Brain pericyte (primary cell): ENCODE measurements around the gene CA5B.
"Not testable (repeated sequence)": the region's sequence is repeated elsewhere in the genome, so short reads cannot be mapped to it uniquely, and the experiment has no call there.

Experiments
- DNase-seq: peaks from one replicate; pipeline ENCODE4 v3.0.0-alpha.2; 2012; ENCODE audit warnings: low read depth, low spot score

CA5B gene

DNA sequence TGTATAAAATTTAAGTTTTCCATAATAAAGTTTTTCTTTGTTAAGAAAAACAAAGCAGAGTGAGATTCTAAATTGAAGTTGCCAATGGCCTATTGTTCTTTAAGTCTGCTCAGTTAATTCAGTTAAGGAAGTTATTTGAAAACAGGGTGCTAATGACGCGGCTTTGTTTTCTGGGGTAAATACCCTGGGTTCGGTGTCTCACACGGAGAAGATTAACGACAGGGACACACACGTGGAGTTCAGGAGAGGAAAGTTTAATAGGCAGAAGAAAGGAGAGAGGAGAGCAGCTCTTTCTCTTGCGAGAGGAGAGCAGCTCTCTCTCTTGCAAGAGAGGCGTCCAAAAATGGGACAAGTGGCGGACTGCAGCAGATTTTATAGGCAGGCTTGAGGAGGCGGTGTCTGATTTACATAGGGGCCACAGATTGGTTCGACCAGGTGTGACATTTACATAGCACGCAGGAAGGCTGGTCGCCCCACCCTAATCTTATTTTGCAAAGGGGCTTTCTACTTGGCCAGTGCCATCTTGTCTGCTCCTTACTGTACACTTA, 9.6 kb downstream of the CA5B start:
- DNase-seq, result no peak

DNA sequence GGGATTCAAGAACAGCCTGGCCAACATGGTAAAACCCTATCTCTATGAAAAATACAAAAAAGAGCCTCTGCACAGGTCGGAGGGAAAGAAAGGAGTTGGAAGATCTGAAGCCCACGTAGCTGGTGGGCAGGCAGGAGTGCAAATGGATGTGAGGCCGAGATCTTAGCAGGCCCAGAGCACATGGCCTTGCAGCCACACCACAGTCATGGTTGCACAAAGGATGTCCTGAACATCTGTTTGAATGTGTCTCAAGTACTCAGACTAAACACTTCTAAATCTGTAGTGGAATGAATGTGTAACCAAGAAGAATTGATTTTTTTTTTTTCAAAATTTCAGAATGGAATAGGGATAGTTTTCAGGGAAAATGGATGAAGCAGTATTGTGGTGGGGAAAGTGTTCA, 10.8 kb downstream of the CA5B start:
- DNase-seq, result no peak

DNA sequence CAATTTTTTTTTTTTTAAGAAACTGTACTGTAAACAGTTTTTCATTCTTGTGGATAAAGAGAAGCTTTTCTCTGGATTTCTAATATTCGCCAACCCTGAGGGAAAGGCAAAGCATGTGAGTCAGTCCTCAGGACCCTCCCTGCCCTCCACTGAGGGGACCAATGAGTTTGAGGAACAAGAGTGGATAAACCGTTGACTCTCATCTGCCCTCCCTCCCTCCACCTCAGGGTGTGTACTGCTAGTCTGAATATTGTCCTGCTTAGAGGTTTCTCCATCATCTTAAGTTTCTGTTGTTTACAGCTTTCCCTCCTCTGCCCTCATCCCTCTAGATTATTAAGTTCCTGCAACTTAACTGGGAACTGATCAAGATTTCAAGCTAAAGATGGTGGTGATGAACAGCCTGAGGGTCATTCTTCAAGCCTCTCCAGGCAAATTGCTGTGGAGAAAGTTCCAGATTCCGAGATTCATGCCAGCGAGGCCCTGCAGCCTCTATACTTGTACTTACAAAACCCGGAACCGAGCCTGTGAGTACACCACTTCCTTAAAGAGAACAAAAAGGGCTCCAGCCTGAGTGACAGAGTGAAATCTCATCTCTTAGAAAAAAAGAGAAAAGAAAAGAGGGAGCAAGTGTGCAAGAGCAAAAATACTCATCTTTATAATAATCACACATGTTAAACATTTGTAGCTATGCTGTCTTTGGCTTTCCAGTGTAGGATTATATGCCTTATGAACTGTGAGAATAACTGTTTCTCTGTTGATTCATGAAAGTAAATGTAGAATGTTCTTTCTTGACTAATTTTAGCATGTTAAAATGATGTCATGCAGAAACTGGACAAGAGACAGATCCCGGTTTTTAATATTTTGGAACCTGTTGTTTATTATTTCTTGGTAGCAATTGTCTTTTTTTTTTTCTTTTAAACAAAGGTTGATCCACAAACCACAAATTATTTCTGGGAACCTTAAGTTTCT, 11.9 kb downstream of the CA5B start:
- no peak for DNase-seq

DNA sequence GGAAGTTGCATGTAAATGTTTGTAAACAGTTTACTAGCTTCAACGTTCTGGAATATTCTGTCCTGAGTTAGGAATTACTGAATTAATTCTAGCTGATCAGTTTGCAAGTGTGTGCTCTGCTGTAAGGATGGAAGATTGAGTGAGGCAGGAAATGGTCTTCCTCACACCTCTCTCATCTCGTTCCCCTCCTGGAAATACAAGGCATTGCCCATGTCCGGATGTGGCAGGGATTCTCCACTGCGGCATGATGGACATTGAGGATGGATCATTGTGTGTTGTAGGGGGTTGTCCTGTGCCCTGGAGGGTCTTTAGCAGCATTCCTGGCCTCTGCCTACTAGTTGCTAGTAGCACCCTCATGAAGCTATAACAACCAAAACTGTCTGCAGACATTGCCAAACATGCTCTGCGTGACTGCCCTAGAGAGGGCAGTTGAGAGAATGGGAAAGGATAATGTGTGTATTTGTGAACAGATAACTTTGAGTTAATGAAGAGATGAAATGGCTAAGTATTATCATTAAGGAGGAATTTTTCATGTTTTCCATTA, 12.6 kb downstream of the CA5B start:
- DNase-seq, result no peak

DNA sequence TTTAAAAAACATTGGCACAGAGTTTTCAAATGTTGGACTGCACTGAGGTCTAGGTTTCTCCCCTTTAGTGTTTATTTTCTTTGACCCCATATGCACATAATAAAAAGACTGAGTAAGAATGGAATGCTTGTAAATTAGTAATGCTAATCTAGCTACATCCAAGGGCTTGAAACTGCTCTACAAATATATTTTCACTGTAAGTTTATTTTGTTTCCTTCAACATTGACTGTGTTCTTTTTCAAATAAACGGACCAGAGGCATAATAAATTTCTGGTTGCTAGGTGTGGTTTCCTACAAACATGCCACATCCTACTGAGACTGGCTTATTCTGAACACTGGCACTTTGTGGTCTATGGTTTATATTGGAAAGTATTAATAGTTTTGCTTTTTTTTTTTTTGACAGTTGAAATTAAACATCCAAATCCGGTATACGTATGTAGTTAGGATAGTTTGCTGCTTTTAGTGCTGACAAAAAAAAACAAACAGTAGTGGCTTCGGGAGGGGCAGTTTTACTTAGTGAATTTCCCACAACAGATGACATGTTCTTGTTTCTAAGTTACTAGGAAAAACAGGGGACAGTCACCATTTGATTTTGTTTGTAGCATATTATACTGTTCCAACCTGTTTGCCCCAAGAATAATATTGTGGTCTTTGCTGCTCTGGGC, 13.2 kb downstream of the CA5B start:
- DNase-seq, result no peak

DNA sequence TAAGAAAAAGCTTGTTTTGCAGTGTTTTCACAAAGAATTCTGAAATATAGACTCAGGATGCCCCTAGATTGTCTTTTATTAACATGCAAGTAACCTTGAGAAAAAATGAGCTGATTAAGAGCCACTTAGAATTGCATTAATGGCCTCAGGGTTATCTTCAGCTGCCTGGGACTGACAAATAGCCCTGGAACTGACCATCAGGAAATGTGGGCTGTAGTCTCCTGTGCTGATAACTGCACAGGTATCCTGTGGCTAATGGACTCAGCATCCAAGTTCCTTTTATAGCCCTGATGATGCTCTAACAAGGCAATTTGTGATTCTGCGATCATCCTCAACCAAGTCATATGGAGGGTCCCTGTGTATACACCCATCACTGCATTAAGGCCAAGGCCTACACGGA, 17.0 kb downstream of the CA5B start:
- no peak for DNase-seq

DNA sequence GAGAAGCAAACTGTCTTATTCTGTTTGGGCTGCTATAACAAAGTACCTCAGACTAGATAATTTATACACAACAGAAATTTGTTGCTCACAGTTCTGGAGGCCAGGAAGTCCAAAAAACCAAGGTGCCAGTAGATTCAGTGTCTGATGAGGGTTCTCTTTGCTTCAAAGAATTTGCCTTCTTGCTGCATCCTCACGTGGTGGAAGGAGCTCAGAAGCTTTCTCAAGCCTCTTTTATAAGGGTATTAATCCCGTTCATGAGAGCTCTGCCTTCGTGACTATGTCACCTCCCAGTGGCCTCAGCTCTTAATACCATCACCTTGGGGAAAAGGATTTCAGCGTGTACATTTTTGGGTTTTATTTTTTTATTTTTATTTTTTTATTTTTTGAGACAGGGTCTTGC, 20.1 kb downstream of the CA5B start:
- DNase-seq, result no peak

DNA sequence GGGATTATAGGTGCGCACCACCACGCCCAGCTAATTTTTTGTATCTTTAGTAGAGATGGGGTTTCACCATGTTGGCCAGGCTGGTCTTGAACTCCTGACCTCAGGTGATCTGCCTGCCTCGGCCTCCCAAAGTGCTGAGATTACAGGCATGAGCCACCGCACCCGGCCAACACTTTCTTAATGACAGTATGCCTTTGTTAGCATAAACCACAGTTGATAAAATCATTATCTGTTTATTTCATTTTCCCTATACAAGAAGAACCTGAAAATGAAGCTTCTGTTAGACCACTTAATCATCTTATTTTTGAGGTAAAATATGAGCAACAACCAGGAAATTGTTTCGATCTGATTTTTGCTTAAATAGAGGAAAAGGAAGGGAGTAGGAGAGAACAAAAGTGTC, 21.8 kb downstream of the CA5B start:
- not testable (repeated sequence) for DNase-seq

DNA sequence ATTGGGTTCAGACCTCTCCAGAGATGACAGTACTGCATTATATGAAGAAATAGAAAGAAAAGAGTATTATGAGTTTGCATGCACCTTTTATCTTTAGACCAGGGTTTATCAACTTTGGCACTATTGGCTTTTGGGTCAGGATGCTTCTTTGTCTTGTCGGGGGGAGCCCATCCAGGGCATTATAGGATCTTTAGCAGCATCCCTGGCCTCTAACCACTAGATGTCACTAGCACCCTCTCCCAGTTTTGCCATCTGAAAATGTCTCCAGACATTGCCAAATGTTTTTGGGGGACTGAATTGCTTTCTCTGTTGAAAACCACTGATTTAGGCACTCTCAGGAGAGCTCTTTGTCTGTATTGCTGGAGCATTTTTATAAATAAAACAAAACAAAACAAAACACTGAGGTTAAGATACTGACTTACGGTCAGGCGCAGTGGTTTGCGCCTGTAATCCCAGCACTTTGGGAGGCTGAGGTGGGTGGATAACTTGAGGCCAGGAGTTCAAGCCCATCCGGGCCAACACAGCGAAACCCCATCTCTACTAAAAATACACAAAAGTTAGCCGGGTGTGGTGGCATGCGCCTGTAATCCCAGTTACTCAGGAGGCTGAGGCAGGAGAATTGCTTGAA, 23.6 kb downstream of the CA5B start:
- DNase-seq, result no peak

DNA sequence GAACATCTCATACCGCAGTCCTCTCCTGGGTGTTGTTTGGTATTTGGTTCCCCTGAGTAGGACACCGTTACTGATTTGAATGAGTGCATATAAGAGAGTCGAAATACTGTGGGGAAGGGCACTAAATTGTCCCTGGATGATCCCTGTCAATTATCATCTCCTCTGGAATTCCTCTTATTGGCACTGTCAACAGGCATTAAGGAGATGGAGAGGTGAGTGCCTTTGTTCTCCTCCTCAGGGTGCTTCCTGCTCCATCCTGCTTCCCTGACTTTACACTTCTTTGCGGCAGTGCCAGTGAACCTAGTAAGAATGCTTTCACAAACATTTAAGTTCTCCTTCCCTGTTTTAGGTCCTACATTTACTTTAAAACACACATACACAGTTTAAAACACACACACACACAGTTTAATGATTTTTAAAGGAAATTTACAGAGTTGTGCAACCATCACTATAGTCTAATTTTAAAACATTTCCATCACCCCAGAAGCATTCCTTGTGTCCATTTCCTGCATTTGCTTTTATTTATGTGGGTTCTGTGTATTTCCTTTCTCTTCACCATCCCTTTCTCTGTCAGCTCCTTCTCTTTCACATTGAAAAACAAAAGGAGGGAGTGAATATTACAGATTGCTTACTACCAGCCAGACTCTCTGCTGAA, 31.4 kb downstream of the CA5B start:
- no peak for DNase-seq

DNA sequence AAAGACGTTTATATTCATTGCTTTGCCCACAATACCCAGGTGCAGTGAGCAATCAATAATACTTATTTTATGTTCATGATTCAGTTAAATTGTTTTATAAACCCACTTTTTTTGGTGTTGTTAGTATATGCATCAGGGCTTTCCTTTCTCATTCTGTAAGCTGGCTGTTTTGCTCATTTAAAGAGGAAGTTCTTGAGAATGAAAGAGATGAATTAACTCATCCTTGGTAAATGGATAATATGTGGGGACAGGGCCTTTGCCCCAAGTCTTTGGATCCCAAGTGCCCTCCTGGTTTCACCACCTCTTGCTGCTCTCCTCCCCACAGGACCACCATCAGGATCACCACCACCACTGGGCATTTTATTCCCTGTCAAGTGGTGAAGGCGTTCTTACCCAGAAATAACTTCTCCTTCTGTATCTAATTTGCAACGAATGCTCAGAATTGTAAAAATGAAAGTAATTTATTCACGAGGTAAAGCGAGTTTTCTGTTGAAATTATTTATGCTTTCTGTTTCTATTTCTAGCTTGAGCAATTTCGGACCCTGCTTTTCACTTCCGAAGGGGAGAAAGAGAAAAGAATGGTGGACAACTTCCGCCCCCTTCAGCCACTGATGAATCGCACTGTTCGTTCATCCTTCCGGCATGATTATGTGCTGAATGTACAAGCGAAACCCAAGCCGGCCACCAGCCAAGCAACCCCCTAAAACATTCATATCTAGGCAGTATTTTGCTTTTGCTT, 44.1 kb downstream of the CA5B start:
- DNase-seq, result no peak

DNA sequence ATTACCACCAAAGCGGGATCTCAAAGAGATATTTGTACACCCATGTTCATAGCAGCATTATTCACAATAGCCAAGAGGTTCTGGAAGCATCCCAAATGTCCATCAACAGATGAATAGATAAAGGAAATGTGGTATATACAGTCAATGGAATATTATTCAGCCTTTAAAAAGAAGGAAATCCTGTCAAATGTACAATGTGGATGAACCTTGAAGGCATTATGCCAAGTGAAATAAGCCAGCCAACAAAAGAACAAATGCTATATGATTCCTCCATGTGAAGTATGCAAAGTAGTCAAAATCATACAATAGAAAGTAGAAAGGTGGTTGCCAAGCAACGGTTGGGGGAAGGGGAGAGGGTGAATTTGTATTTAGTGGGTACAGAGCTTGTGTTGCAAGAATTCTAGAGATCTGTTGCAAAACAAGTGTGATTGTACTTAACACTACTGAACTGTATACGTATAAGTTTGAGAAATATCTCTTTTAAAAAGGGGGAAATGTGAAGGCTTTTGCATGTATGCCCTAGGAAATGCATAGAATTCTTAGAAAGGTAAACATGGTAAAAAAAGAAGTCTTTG, 47.2 kb downstream of the CA5B start:
- no peak for DNase-seq

DNA sequence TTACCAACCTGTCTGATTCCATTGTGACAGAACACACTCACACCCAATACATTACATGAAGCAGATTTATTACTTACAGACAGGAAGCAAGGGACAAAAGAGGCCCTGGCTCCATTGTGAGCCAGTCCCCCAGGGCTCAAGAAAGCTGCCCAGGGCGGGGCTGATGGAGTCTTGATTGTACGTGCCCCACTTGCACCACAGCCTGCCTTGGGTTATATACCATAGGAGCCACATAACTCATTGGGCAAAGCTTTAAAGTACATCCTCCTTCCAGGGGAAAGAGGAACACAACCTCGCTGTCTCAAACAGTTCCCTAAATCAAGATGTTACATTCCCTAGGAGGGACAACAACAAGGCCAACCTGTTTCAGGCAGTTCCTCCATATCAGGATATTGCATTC, 48.8 kb downstream of the CA5B start:
- no peak for DNase-seq

DNA sequence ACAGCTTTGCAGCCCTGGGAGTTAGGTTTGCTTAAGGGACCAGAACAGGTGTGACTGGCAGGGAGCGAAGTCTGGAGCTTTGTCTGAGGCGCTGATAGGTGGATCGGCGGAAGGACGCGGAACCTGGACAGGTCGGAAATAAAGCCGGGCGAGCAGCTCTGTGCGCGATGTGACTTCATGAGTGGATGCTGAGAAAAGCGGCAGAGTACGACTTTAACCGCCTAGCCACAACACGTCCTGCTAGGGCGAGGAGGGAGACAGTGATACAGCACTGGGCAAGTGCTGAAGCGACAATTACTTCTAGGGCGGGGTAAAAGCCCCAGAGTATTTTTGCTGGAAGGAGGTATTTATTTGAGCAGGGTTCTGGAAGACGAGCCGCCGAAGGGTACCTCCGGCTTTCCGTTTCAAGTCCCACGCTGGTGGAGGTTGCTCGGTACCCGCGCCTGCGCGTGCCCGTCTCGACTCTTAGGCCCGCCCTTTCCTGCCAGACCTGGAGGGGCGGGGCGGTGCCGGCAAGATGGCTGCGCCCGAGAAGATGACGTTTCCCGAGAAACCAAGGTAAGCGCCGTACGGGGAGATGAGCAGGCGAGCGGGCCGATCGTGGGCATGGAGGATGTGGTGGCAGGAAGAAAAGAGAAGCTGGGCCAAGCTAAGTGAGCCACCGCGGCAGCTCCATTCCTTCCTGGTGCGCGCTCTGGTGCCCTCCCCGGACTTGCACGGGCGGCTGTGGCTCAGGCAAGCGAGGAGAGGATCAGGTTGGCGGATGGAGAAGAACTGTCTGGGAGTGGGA, 52.1 kb downstream of the CA5B start, which contains the start of gene ZRSR2:
TSS of gene ZRSR2 (plus strand) at position 506 of the 790 bp plus-strand sequence. CDS start at position 518, 12 bp downstream.
- peak; percentile 29 for DNase-seq

DNA sequence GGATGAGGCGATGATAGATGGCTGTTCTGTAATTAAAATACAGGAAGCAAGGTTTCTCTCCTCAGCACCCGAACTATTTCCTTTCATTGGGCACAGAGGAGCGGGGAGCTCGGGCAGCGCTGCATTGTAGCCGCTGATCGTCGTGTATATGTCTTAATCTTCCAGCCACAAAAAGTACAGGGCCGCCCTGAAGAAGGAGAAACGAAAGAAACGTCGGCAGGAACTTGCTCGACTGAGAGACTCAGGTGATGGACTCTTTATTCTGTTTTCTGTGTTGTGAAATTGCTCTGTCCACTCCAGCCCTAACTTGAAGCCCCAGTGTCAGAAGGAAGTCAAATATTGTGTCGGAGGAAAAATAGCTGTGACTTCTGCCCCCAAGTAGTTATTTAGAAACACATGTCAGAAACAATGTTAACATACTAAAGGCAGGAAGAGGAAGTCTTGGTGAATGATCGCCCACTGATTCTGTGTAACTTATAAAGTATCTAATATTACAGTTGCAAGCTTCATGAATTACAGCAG, 52.8 kb downstream of the CA5B start:
- no peak for DNase-seq

DNA sequence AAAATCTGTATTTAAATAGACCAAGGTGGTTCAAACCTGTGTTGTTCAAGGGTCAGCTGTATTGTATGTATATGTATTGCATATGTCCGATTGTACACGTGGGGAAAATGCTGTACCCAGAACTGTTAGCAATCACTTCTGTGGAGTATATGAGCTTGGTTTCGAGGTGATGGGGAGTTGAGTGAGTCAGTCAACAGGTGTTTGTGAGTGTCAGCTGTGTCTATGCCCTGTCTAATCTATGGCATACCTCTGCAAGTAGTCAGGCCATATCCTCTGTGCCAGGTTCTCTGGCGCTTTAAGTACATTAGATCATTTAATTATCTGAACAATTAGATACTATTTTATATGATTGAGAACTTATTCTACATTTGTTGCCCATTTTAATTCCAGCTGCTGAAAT, 59.6 kb downstream of the CA5B start:
- no peak for DNase-seq

DNA sequence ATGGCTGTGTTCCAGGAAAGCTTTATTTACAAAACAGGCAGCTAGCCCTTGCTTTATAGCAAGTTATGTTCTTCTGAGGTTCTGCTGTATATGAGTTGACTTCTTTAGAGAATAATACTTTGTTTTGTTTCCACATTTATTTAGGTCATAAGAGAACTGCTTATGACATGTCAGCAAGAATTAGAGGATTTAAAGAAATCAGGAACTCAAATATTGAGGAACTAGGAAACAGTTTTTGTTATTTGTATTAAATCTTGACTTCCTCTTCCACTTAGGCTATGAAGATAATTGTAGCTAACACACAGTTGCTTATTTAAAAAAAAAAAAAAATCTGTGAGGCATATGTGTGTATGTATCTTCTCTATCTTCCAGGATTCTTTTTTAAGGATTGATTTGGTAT, 66.5 kb downstream of the CA5B start:
- DNase-seq, result no peak

DNA sequence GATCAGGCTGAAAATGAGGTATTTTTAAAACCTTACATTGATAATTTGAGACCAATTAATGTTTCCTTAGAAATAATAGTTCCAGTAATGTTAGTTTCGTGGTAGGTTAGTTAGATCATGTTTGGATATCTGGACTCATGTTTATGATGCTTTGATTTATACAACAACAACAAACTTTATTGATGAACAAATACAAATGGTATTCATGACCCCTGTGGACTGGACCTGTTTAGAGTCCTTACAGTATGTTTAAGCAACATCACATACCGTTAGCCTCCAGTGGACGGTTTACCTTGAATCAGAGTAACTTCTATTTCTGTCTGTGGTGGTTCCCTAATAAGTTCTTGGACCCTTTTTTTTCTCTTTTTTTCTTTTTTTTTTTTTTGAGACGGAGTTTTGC, 70.2 kb downstream of the CA5B start:
- DNase-seq, result no peak
